NCI-H128 (cell line): ENCODE data around the gene IGFBP2.

ENCODE experiments used
- DNase-seq: peaks from one replicate; lab custom pipeline; 2025; ENCODE audit not compliant: unreplicated experiment; lab: John Stamatoyannopoulos, UW

The IGFBP2 gene

DNA sequence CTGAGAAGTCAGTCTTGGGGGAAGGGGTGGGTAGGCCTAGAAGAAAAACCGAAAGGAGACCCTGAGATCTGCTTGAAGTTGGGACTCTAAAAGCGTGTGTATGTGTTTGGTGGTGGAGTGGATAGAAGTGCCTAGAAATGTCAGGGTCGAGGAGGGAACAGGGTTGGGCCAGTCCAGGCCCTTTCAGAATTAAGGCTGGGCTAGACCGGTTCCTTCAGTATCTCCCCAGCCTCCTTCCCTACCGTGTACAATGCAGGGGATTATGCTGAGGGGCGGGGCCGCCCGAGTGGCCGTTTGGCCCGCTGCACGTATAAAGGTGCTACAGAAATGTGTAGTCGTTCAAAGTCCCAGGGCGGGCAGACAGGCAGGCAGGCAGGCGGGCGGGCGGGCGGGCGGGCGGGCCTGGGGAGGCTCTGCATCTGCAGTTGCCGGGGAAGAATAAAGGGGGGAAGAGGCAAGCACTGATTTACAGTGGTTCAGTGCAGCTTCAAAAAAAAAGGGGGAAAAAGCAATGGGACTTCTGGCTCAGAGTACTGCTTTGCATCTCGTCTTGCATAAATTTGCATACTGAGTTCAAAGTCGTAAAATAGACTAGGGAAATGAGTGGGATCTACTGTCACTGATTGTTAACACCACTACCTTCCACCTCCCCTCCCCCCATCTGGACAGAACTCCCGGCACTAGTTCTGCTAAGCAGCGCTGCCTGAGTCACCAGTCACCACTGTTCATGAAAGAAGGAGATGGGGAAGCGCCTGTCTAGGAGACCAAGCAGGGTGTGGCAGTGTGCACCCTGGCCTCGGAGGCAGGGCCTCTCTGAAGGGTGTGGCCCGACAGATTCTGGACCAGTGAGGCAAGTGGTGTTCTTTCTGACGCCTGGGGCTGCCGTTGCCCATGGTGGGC lies 3.6 kb downstream of the IGFBP2 start:
- no peak for DNase-seq

DNA sequence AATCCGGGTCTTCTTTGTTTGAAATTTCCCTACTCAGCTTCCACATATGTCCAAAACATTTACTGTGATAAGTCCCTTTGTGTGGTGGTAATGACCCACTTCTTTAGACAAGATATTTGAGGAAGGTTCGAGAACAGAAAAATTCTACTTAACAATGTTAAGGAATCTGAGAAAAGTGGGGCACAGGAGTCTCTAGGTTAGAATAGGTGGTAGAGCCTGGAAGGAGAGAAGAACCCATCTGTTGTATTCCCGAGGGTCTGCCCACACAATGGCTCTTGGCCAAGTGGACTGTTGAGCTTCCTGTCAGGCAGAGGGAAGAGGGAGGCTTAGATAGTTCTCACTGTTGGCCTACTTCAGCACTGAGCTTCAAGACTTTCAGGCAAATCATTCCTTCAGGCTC lies 4.3 kb downstream of the IGFBP2 start:
- DNase-seq: no peak

DNA sequence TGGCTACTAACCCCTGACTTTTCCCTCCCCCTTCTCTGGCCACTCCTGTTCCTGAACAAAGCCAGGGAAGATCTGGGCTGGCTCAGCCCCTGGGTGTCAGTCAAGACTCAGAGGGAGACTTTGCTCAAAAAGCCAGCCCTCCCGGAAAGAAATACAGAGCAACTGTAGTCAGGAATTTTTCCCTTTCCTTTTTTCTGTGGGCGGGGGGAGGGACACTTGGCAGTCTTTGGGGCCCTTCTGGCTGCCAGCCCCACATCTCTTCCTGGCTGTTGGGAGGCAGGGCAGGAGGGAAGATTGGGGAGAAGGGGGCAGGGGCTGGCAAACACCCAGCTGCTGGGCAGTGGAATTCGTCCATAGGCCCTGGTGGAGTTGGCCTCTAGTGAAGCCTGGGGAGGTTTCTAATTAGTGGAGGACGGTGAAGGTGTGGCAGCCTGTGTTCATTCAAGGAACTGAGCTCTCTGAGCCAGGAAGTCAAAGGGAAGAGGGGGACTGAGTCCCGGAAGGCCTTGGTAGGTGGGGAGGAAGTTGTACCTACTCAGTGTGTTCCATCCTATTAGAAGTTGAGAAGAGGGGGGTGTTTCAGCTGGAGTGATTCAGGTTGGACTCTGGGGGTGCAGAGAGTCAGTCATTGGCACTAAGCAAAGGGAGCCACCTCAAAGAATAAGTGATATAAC lies 10.9 kb downstream of the IGFBP2 start:
- DNase-seq: no peak

DNA sequence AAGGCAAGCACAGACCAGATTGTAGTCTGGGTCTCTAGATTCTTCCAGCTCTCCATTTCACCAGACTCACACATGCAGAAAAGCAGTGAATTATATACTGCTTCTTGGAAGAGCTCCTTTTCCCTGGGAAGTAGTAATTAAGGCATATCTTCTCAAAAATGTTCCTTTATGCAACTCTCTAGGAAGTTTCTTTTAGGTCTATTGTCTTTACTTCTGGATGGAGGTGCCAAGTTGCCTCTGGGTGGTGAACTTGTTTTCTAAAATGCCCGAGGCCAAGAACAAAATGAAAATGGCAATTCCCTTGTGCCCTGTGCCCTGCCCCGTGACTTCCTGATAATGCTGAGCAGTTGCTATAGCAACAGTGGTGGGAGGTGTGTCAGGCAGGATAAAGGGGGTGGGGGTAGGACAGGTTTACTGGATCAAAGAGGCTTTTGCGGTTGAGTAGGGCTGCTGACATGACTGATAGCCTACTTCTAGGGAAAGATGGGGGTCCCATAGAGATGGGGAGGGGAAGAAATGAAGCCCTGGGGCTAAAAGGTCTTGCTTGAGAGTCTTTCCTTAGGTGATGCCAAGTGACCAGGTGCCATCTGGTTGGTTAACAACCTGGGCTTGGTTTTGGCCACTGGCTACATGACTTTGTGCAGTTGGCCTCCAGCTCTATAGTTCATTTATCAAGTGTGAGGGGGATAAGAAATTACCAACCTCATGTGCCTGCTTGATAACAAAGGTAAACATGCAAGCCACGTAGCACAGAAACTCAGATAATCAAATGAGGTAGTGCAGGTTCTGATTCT lies 11.8 kb downstream of the IGFBP2 start:
- DNase-seq: no peak

DNA sequence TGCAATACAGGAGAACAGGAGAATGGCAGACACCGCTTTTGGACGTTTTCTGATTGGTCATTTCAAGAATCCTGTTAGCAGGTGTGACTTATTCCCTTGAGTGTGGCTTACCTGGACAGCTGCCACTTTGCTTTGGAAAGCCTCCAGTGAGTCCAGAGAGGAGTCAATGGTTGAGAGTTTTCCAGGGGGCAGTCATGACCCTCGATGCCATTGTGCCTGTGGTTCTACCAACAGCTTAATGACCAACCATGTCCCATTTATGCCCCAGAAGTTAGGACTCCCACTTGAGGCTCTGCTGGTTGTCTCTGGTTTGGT lies 12.4 kb downstream of the IGFBP2 start:
- DNase-seq: no peak

DNA sequence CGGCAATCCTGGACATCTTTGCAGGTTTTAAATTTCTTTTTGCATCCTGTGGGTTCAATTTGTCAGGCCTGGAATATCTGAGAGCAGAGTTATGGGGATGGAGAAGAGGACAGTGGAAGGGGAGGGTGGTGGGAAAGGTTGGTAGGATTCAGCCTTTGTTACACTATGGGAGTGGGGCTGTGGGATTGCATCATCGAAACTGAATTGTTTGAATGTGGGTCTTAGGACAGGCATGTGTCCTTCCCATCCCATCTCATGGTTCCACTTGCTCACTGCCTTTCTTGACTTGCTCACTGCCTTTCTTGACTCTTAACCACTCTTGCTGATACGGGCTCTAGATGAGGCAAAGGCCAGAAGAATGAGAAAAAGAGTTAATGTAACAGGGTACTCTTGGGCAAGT lies 12.9 kb downstream of the IGFBP2 start:
- DNase-seq: no peak

DNA sequence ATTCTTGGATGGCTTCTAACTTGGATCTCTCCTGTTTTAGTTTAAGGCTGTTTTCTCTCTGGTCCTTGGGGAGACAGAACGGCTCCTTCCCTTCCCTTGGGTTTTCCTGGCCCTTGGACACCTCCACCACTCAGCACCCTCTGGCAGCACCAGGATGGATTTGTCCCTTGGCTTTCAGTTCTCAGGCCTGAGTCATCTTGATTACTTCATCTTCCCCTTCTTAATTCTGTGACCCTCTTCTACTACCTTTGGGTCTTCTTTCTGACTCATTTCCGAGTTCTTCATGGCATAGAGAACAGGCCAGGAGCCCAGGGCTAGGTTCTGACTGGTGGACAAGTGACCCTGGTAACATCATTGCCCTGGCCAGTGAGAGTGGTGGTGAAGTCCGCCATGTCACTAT lies 14.9 kb downstream of the IGFBP2 start:
- no peak for DNase-seq

DNA sequence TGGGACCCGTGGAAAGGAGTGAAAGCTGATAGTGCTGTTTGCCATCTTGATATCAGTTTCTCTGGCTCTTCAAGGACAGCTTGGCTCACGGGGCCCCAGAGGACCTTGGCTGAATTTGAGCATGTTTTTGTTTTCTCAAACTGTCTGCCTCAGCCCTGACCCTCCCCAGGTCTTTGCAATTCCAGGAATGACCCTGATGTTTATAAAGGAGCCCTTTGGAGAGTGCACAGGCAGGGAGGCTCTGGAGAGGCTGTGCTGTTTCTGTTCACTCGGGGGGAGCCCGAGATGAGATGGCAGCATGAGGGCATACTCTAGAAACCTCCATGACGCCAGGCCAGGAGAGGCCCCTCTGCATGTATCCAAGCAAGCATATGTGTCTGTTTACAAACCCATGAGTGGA lies 16.4 kb downstream of the IGFBP2 start:
- no peak for DNase-seq

DNA sequence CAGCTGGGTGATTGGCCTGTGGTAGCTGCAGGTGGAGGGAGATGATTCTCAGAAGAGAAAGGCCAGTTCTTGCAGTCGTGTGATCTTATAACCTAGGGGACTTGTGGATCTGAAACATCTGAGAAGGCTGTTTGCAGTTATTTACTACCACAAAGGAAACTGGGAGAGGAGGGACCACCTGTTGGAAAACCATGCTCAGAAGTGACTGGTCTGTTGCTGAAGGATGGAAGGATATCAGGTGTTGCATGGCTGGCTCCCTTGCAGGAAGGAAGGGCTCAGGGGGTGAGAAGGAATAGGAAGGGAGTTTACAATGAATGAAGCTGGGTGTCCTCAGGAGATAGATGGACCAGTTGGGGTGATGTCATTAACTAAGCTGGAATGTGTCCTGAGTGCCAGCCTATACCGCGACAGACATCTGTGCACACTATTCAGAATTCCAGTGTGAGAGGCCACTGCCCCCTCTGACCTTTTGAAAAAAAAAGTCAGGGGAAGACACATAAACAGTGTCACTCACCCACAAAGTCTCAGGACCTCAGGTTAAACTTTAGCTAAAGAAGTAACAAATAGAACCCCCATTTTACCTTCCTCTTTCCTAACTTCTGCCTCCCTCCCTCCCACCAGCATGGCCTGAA lies 17.5 kb downstream of the IGFBP2 start:
- DNase-seq: no peak

DNA sequence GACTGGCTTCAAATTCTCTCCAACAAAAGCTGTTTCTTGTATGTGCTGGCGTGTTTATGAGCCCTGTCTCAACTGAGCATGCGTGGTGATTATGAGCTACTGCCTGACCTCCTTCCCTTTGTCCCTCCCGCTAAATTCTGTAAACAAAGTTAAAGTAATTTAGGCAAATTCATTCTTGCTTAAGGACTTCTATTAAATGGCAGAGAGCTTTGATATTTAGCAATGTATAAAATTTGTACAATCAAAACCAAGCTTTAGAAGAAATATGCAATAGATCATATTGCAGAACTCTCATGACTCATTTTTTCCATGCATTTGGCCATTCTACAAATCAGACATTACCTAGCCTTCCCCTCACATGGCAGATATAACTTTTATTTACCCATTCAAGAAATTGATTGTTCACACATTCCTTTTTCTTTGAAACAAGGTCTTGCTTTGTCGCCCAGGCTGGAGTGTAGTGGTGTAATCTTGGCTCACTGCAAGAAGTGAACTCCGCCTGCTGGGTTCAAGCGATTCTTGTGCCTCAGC lies 18.2 kb downstream of the IGFBP2 start:
- DNase-seq: no peak

DNA sequence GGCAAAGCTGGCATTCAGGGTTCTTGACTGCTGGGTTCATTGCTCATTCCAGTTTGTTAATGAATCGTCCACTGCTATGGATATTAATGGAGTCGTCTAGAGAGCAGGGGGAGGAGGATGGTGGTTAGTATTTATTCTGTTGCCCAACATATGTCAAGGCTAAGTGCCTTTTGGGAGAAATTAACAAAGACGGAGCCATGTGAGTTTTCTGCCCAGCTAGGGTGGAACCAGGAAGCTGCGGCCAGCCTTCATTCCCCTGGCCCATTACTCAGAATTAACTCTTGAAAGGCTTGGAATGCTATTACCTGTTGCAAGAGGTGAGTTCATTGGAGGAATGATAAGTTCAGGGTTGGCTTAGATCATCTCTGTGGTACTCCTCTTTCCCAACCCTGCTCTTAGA lies 19.3 kb downstream of the IGFBP2 start:
- DNase-seq: no peak

DNA sequence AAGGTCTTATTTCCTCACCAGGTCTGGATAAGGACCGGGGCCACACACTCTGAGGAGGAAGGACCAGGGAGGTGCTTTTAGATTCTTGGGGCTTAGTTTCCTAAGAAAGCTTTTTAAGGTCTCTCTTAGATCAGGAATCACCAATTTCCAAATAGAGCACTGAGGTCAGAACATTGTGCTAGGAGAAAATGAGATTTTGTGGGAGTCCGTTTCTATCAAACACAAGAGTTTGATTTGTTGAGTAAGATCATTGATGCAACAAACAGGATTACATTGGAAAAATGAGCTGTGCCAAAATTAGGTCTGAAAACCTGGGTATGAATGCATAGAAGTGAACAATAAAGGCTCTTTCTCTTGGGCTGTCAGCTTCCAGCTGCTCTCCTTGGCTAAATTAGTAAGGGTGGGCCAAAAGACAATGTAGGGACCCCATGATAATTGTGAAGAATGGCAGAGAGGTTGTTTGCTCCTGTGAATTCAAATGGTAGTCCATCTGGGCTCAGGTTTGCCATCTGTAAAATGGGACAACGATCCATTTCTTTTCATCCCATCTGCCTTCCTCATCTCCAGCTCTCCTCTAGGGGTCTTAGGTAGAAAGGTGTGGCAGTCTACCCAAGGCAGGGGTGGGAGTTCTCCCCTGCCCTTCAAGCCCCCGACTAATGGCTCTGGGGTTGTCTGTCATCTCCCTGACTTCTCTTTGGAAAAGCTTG lies 20.0 kb downstream of the IGFBP2 start:
- no peak for DNase-seq

DNA sequence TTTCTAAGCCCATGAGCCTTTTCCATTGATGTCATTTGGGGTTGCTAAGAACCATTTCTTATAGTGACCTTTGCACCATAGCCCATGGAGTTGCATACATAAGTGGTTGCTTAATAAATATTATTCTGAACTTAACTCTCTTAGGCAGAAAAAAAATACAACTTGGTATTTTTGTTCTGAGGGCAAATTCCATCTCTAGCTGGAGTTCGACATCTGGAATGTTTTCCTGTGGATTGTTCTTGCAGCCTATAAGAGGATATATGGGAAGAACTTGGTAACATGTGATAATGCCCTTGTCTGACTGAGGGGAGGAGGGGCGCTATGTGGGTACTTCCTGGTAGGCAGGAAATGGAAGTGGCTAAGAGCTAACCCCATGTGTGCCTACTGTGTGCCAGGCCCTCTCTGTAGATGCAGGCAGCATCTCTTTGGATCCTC lies 20.7 kb downstream of the IGFBP2 start:
- DNase-seq: no peak

DNA sequence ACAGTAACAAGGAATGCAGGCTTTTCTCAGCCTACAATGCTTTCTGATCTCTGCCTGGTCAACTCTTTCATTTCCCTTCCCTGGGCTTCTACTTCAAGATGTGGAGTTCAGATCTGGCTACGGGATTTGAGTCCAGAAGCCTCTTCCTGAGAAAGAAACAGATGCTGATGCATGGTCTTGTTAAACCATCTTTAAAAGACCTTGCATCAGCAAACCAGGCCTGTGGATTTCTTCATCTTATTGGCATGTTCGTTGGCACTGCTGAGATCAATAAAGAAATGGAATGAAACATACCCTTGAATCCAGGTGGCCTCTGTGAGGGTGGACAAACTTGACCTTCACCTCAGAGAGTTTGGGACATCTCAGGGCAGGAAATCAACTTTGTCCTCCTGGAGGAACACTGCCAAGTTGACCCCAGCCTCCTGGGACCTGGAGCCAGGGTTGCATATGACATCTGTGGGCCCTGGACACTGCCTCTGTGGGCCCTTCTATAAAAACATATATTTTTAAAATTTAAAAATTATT lies 21.4 kb downstream of the IGFBP2 start:
- no peak for DNase-seq

DNA sequence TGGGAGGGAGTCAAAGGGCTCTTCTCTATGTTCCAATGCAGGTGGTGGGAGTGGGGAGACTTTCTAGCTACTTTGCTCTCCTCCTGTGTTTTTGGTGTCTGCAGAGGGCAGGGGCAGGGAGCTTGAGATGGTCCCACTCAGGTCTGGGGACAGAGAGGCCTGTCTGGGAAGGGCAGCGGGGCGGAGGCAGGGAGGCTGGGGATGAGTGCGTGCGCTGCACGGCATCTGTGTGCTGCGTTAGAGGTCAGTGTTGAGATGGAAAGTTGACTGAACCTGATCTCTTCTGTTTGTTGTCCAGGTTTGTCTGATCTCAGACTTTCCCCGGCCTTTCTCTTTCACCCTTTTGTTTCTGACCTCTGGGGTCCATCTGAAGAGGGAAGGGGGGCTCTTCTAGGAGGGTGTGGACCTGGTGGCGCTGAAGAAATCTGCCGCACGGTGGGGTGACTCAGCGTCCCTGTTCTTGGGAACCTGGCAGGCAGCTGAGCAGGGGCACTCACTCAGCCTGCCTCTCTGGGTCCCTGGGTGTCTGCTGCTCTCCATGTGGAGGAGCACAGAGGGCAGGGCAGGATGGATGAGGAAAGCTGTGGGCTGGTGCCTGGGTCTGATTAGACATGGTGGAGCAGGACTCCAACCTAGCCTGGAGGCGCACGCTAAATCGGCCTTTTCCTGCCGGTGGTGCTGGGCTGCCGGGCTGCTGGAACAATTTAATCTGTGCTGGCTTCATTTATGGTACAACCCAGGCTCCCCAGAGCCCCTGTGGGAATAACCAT lies 24.1 kb downstream of the IGFBP2 start:
- DNase-seq: no peak

DNA sequence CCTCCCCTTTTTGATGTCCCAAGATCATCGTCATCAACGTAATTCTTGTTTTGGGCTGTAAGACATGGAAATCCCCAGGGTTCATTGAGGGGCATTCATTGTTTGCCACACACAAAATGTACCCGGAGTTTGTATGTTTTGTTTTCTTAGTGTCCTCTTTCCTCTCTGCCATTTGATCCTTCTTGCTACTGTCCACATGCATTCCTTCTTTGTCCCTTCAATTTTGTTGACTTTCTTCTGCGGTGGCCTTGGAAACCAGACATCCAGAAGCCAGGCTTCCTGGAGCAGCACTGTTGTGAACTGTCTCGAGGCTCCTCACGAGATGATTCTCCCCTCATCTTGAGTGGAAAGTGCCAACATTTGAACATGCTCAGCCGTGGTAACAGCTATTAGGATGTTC lies 24.8 kb downstream of the IGFBP2 start:
- DNase-seq: no peak

DNA sequence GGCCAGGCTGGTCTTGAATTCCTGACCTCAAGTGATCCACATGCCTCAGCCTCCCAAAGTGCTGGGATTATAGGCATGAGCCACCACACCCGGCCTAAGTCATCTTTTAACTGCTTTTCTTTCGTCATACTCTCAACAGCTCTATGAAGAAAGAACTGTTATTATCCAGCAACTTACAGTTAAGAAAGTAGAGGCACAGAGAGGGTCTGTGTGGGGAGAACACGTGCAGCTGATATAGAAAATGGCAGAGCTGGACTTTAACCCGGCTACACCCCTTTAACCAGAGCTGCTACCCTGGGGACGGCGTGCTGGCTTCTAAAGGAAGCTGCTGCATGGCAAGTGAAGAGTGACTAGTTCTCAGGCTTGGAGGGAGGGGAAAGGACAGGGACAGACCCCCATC lies 25.5 kb downstream of the IGFBP2 start:
- no peak for DNase-seq

DNA sequence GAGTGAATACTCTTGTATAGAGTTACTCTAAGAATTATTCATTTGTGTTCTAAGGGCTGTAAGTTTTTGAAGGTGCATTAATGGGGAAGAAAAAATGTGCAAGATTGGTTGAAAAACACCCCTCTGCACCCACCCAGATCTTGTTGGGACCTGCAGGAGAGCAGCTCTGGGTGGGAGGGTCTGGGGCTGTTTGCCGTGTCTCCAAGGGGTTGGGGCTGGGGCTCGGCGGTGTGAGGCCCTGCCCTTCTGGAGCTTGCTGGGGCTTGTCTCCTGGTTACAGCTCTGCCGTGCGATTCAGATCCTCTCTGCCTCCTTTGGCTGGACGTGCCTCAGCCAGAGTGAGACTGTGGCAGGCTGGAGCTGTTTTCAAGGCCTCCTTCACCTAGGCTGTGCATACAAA lies 26.1 kb downstream of the IGFBP2 start:
- no peak for DNase-seq

DNA sequence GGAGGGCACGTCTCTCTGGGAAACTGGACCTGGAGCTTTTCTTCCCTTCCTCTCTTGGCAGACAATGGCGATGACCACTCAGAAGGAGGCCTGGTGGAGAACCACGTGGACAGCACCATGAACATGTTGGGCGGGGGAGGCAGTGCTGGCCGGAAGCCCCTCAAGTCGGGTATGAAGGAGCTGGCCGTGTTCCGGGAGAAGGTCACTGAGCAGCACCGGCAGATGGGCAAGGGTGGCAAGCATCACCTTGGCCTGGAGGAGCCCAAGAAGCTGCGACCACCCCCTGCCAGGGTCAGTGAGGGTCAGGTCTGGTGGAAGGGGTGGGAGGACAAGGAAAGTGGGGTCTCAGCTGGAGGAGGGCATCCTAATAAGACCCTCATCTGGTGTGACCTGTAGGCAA lies 27.3 kb downstream of the IGFBP2 start:
- DNase-seq: no peak

DNA sequence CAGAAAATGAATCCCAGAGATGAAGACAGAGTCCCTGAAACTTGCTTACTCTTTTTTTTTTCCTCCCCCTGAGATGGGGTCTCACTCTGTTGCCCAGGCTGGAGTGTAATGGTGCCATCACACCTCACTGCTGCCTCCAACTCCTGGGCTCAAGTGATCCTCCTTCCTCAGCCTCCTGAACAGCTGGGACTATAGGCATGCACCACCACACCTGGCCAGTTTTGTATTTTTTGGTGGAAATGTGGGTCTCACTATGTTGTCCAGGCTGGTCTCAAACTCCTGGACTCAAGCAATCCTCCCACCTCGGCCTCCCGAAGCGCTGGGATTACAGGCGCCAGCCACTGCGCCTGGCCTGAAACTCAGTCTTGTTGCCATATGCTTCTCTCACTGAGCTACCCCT lies 27.8 kb downstream of the IGFBP2 start:
- no peak for DNase-seq
